VCaP (cell line): ENCODE measurements around the gene EPB41L1.

Experiments used
- H3K27ac ChIP-seq: fragments of 450-650 bp; 2 replicates; pipeline ENCODE4 v1.5.1; 2017
- CTCF ChIP-seq: fragments of 450-650 bp; conservative IDR thresholded peaks from 2 replicates; pipeline ENCODE4 v1.5.1; 2017; ENCODE audit warnings: mild to moderate bottlenecking, moderate library complexity

EPB41L1 gene

GRCh38 chr20:36149469-36149868 lies 5.1 kb upstream of the EPB41L1 start:
- H3K27ac ChIP-seq, result peak overlapping the region; percentile 23; the same call in 1 of the 2 replicates
- TF ChIP-seq CTCF, result no peak

- no peak for TF ChIP-seq CTCF
- H3K27ac ChIP-seq, result no peak overlapping the region
Measured at GRCh38 chr20:36150489-36150846, 4.1 kb upstream of the EPB41L1 start.

DNA sequence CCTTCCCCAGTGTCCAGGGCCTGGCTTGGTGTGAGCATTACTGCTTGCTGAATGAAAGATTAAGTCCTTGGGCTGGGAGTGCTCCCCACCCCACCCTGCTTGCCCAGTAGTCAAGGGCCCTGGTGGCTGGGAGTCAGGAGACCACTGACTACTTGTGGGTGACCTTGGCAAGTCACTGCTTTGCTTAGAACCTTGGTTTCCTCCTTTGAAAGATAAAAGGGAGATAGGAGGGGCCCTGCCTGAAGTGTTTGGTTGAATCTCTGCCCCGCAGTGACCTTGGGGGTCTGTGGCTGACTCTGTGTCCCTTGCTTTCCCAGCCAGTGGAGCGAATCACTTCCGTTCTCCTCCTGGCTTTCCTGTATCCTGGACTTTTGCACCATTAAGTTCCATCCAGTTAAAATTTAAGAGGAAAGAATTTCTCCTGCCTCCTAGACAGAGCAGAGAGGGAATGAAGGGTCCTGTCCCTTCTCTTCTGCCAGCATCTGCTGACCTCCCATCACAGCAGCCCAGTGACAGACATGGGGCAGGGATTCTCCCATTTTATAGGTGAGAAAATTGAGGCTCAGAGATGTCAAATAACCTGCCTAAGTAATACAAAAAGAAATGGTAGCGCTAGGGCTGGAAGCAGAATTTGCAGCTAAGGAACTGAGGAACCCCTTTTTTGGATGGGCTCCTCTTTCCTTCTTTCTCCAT lies 3.5 kb upstream of the EPB41L1 start:
- H3K27ac ChIP-seq, result no peak overlapping the region
- TF ChIP-seq CTCF, result no peak

DNA sequence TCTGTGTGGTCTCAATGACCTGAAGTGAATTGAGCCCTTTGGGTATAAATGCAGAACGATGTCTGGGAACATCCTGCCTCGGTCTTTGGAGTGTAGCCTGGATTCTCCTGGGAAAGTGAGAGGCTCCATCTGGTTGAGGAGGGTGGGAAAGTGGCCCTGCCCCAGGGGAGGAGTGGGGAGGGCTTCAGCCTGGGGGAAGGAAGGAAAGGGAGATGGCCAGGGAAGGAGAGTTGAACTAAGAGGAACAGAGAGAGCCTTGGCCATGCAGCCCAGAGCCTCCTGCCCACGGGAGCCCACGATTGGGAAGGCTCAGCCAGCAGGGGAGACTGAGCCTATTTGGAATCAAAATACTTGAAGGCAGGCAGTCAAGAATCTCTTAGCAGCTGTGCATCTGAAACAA lies 2.3 kb upstream of the EPB41L1 start:
- no peak overlapping the region for H3K27ac ChIP-seq
- no peak for TF ChIP-seq CTCF

GRCh38 chr20:36153204-36153603 lies 1.3 kb upstream of the EPB41L1 start:
- TF ChIP-seq CTCF, result no peak
- H3K27ac ChIP-seq, result peak overlapping the region; percentile 86

- H3K27ac ChIP-seq, result peak overlapping the region; percentile 86
- TF ChIP-seq CTCF, result no peak
Measured at GRCh38 chr20:36153736-36154699, 522 bp upstream of the EPB41L1 start.

DNA sequence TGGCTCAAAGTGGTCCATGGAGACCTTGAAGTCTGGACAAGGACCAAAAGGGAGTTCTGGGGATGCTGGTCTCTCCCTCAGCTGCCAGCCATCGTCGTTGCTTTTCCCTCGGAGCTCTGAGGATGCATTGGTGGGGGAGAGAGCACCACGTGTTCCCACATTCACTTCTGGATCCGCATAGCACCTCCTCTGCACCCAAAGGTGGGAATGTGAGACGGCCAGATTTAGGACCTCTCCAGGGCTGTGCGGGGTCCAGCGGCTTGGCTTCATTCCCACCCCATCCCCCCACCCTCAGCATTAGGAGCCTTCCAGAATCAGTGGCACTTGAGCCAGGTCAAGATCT lies 1.1 kb downstream of the EPB41L1 start:
- no peak for TF ChIP-seq CTCF

More for the DNA sequence above, 1.1 kb downstream of the EPB41L1 start:
- H3K27ac ChIP-seq, result peak overlapping the region; percentile 86
